Activated T-cell treated with anti-CD3 and anti-CD28 coated beads, Interleukin-2, amount 50 U/mL, for 48 hours (primary cell): ENCODE measurements around the gene SRGAP3.

Experiments used
- DNase-seq, 2 experiments: peaks; one replicate each; pipeline ENCODE4 v3.0.0-alpha.2; 2020

Gene SRGAP3

GRCh38 chr3:9198899-9199335 is 50.5 kb downstream of the SRGAP3 start:
- no peak for DNase-seq

DNA sequence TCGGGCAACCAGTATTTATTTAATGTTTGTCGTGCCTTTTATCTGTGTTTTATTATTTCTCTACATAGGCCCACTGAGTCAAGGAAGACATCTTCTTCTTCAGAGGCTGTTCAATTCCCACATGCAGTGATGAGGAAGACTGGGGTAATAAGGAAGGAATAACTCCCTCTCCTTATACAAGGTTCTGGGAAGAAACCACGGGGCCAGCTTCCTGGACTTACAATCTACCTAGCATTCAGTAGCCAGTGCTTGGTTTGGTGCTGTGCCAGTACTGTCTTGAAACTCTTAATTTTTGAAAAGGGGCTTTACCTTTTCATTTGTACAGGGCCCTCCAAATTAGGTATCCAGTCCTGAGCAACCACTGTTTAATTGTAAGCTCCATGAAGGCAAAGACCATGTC is 51.2 kb downstream of the SRGAP3 start:
- DNase-seq, result no peak

- no peak for DNase-seq
Measured at GRCh38 chr3:9196020-9196419, 53.4 kb downstream of the SRGAP3 start.

DNA sequence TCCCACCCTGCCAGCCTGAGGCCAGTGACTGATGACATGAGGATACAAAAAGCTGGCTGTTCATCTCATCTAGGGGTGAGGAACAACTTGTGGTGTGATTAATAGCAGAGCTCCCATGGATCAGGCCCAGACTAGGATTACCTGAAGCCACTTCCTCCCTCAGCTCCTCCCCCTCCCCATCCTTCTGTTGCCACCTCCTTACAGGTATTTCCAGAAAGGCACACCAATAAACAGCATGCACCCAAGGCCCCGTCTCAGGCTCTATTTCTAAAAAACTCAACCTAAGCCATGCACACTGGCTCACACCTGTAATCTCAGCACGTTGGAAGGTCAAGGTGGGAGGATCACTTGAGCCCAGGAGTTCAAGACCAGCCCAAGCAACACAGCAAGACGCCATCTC is 54.1 kb downstream of the SRGAP3 start:
- DNase-seq, result no peak

DNA sequence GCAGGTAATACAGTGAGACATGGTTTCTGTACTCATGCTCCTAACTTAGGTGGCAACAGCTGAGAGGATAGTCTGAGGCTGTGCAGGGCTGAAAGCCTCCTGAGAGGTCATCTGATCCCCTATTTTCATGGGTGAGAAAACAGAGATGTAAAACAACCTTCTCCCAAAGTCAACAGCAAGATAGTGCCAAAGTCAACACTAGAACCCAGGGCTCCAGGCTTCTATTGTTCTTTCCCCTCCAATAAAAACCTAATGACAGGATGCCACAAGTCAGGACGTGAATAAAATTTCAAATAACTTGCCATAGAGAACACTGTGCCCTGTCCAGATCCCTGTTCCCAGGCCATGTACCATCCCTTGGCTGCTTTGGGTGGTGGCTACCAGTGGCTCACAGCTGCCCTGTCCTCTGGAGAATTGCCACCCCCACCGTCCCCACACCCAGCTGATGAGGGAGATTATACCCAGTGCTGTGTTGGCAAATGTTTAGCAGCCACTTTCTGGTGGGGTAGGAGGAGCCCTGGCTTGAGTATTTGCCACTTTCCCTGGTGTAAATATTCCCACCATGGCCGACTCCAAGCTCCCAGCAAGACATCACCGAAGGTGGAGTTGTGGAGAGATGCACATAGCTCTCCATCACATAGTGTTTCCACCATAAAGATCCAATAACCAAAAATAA is 54.8 kb downstream of the SRGAP3 start:
- no peak for DNase-seq

DNA sequence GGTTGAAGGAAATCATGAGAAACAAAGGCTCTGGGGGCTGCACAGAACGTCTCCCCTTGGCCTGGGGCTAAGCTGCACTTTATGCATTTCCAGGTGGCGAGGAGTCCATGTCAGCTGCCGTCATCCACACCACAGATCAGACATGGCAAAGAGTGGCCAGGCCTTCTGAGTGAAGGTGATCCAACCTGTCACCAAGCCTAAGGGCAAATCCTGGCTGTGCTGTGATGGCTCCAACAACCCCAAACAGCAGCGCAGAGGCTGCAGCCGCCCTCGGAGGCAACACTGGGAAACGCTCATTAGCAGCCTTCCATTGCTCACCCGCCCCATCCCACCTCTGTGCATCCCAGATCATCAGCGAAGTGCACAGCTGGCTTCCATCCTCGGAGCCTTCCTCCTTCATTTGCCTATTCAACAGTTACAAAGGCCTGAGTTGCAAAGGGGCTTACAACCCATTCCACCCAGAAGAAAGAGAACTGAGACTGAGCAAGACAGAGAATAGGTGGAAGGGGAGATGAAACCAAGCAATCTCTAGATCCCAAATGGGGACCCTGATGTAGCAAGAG is 55.7 kb downstream of the SRGAP3 start:
- no peak for DNase-seq

DNA sequence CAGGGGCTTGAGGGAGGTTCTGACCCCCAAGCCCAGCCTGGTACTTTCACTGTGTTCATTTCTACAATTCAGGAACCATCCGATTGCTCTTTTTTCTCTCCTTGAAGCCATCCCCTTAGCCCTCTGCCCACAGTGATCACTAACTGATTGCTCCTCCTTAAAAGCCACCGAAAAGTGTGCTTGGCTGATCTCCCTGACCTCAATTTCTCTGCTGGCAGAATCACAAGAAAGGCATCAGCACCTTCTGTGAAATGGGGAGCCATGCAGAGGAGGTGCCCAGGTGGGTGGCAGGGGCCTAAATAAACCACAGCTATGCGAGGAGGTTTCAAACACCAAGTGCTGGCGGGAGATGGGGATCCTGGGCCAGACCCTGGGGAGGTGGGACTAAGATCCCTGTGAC is 56.2 kb downstream of the SRGAP3 start:
- no peak for DNase-seq

DNA sequence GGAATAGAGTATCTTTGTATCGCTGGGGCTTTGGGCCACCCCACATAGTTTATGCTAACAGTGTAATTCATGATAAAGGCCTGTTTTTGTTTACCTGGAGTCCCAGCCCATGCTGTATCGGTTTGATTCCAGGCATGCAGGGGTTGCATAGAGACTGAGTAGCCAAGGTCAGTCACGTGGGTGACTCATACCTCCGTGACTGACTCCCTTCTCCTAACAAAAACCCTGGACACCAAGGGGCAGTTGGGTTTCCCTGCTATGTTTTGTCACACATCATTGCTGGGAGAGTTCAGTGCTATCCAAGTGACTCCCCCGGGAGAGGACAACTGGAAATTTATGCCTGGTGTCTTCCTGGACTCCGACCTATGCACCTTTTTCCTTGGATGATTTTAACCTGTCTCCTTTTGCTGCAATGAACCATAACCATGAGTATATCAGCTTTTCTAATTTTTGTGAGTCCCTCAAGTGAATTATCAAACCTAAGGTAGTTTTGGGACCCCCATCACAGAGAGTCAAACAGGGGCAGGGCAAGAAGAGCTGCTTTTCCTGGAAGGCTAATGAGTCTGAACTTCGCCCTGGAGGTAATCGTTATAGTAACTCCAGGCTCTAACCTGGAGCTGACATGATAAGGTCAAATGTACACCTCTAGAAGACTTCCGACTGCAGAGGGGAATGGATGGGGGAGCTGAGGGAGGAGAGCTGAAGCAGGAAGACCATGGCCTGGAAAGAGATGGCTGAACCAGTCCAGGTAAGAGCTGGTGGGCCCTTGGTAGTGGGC is 57.0 kb downstream of the SRGAP3 start:
- no peak for DNase-seq

DNA sequence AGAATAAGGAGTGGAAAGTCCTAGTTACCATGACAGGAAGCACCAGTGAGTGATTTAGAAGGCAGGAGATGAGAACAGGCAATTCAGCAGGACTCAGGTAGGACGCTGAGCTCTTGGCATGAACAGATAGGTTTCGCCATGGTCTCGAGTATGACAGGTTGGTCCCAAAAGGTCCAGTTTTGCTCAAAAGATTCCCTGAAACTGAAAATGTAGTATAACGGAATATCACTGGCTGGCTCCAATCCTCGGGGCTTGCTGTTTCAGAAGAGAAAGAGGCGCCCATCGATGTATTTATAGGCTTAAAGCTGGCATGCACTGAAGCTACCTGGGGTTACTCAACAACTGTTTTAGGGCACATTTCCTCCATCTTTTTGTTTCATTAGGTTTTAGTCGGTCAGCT is 59.2 kb downstream of the SRGAP3 start:
- DNase-seq, result no peak

DNA sequence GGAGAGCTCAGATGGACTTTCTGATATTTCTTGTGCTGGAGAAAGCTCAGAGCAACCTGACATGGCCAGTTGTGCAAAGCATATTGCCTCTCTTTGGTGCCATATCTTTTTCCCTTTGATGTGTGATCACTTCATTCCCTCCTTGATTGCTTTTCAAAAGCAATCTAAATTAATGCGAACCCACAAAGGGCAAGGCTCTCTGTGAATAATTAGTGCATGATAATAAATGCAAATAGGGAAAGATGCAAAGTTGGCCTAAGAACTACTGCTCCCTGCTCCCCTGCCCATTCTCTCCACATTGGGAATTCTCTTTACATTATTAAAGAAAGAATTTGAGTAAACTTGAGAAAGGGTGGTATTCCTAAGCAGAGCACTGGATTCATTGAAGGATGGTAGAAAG is 60.9 kb downstream of the SRGAP3 start:
- DNase-seq, result no peak

- DNase-seq, result no peak
Measured at GRCh38 chr3:9185701-9186100, 63.7 kb downstream of the SRGAP3 start.

- no peak for DNase-seq
Measured at GRCh38 chr3:9185046-9185445, 64.4 kb downstream of the SRGAP3 start.

DNA sequence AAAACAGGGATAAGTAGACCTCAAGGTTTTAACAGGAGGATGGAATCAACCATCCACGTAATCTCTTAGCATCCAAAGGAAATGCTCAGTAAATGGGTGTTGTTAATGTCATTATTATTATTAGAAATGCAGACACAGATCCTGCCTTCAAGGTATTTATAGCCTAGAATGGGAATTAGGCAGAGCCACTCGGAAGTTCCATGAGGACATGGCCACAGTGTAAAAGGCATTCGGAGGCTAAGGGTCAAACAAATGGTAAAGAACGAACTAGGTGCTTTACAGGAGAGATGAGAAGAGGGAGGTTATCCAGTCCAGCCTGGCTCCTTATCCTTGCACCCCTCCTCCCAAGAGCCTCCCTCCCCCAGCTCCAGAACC is 65.0 kb downstream of the SRGAP3 start:
- no peak for DNase-seq

GRCh38 chr3:9183811-9184460 is 65.5 kb downstream of the SRGAP3 start:
- no peak for DNase-seq

DNA sequence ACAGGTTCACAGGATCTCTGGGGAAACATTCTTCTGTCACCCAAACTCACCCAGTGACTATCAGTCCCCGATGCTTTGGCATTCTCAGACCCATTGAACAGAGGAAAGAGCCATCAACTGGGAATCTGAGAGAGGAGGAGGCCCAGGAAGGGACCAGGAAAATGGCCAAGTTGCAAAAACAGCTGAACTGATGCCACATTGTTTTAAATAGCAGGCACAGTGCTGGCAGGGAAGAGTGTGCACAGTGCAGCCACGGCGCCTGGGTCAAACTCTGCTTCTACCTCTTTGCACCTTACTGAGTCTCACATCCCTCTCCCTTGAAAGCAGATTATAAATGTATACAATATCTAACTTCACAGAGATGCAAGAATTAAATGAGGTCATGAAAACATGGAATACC is 66.4 kb downstream of the SRGAP3 start:
- no peak for DNase-seq

DNA sequence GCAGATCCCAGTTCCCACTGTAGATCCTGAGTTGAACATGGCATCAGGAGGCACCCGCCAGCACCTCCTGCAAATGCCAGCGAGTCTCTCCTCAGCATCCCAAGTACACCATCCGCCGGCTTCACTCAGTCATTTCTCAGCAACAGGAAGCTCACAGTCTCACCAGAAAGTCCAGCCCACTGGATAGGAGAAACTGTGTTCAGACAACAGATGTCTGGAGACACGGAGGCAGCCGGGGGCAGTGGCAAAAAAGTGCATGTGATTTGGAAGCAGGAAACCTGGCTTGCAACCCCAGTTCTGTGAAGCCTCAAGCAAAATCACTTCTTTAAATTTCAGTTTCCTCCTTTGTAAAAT is 68.7 kb downstream of the SRGAP3 start:
- DNase-seq, result peak in 1 of 2 experiments; percentile 34

- peak; percentile 42 to 43 for DNase-seq
Measured at GRCh38 chr3:9179826-9180763, 69.4 kb downstream of the SRGAP3 start.

DNA sequence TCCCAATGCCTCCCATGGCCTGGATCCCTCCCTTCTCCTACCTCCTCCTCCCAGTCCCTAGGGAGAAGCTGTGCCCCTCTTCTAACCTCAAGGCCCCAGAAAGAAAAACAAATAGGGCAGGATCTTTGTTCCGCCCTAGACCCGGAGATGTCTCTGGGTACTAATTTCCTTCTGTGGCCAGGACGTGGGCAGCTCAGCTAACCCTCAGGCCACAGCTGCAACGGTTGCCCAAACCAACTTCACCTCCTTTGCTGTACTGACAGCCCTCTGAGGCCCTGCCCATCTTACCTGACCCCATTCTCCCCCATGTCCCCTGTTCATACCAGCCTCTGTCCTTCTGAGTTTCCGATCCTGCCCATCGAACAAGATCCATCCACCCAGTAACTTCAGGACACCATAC is 70.7 kb downstream of the SRGAP3 start:
- no peak for DNase-seq

DNA sequence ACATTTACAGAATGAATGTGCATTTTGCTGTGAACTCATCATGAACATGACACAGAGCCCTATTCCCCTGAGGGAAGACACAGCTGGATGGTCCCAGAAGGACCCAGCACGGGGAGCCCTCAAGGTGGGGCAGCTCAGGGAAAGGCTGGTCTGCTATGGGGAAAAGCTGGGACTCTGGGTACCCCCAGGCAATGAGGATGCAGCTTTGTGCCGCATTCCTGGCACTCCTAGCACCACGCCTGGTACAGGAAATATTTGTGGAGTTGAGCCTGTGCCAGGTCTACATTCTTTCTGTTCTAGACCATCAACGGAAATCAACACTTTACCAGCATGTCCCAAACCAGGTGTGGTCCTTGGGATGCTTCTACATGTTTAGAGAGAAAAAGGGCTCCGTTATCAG is 74.0 kb downstream of the SRGAP3 start:
- no peak for DNase-seq

DNA sequence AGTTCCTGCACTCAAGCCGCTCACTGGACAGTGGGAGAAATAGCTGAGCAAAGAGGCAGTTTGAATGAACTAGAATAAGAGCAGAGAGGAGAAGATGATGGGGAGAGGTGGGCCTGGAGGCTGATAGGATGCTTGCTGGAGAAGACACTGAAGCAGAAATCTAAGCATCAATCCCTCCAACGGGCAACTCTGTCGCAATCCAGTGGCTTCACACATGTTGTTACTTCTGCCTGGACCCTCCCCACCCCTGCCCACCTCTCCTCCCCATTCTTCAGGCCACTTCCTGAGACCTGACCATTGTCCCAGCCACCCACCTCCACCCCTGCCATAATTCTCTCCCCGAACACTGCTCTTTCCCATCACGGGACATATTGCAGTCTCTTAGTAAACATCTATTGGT is 76.0 kb downstream of the SRGAP3 start:
- DNase-seq, result no peak

GRCh38 chr3:9172851-9173321 is 76.6 kb downstream of the SRGAP3 start:
- no peak for DNase-seq

DNA sequence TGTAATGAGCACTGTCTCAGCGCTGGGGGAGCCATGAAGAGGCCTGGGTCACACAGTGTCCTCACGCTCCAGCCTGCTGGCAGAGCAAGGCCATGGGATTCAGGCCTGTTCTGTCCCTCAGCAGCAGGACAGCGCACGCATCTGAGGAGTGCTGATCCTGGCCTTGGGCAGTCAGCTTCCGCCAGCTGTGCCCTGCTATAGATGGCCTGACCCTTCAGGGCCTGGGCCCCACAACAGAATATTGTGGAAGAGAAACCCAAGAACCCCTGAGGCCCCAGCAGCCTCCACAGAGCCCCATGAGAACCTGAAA is 78.6 kb downstream of the SRGAP3 start:
- DNase-seq, result no peak
